CD14-positive monocyte (primary cell): ENCODE measurements around the gene MYOZ2. TPM values are rescaled to one million over a fixed set of nuclear protein-coding genes. Genes with fewer than 3 reads are reported as not detected.

Experiments
- DNase-seq, 3 donors: peaks; one replicate each; pipeline ENCODE4 v3.0.0-alpha.2; 2011 to 2022
- H2AFZ ChIP-seq: 2 replicates; pipeline ENCODE4 v1.6.0; 2012; ENCODE audit warnings: mild to moderate bottlenecking, low read depth, low read length, inconsistent platforms; ENCODE audit not compliant: insufficient read depth, poor library complexity, severe bottlenecking
- H3K27ac ChIP-seq, 2 donors: 1 replicate in 1 of 2; 2 replicates in 1 of 2; pipeline ENCODE4 v1.5.1; 2012 to 2013; ENCODE audit warnings: low read length in 2 of 2, control low read depth in 1 of 2, inconsistent platforms in 1 of 2, low read depth in 1 of 2, mild to moderate bottlenecking in 1 of 2
- H3K27me3 ChIP-seq, 2 donors: one replicate each; pipeline versions ENCODE4 v1.6.0 to v1.6.1; 2011 to 2013; ENCODE audit warnings: low read length in 2 of 2; ENCODE audit not compliant: control insufficient read depth in 2 of 2, insufficient read depth in 2 of 2
- H3K36me3 ChIP-seq, 2 donors: replicated peaks in 1 of 2; 1 replicate in 1 of 2; 2 replicates in 1 of 2; pipeline versions ENCODE4 v1.5.1 to v1.6.1; 2012 to 2013; ENCODE audit warnings: low read length in 2 of 2, control low read depth in 1 of 2, inconsistent platforms in 1 of 2, mild to moderate bottlenecking in 1 of 2; ENCODE audit not compliant: insufficient read depth in 2 of 2, control insufficient read depth in 1 of 2
- H3K4me1 ChIP-seq, 2 donors: 1 replicate in 1 of 2; 2 replicates in 1 of 2; pipeline versions ENCODE4 v1.5.1 to v1.6.1; 2012 to 2013; ENCODE audit warnings: low read length in 2 of 2, control low read depth in 1 of 2, inconsistent platforms in 1 of 2, mild to moderate bottlenecking in 1 of 2, moderate library complexity in 1 of 2; ENCODE audit not compliant: insufficient read depth in 2 of 2, control insufficient read depth in 1 of 2
- H3K4me2 ChIP-seq: replicated peaks from 2 replicates; pipeline ENCODE3; 2012; ENCODE audit warnings: low read length, moderate library complexity, mild to moderate bottlenecking; ENCODE audit not compliant: poor library complexity, severe bottlenecking; ENCODE audit errors: extremely low read depth
- H3K4me3 ChIP-seq, 3 experiments: fragments of 200-600 bp in 1 of 3; sonication (generic) in 1 of 3; replicated peaks in 1 of 3; 1 replicate in 2 of 3; 2 replicates in 1 of 3; pipeline ENCODE4 v1.5.1; 2011 to 2013; ENCODE audit warnings: low read length in 3 of 3, mild to moderate bottlenecking in 3 of 3, control low read depth in 2 of 3, low read depth in 2 of 3, inconsistent platforms in 1 of 3, moderate library complexity in 1 of 3
- H3K79me2 ChIP-seq: 2 replicates; pipeline ENCODE4 v1.6.0; 2012; ENCODE audit warnings: mild to moderate bottlenecking, control low read depth, inconsistent platforms, low read length, moderate library complexity; ENCODE audit not compliant: insufficient read depth
- H3K9ac ChIP-seq: 2 replicates; pipeline ENCODE4 v1.6.0; 2017; ENCODE audit warnings: low read length, mild to moderate bottlenecking; ENCODE audit not compliant: insufficient read depth, poor library complexity, severe bottlenecking
- H3K9me3 ChIP-seq, 2 donors: replicated peaks in 1 of 2; 1 replicate in 1 of 2; 2 replicates in 1 of 2; pipeline versions ENCODE4 v1.5.1 to v1.6.1; 2012 to 2013; ENCODE audit warnings: low read length in 2 of 2, control low read depth in 1 of 2; ENCODE audit not compliant: control insufficient read depth in 1 of 2, insufficient read depth in 1 of 2
- H4K20me1 ChIP-seq: 2 replicates; pipeline ENCODE4 v1.6.0; 2012; ENCODE audit warnings: mild to moderate bottlenecking, low read length, control low read depth, moderate library complexity; ENCODE audit not compliant: insufficient read depth
- H3K27ac Mint-ChIP-seq, 7 donors: one replicate each; pipeline ENCODE4 v1.8.0; 2020; ENCODE audit warnings: mild to moderate bottlenecking in 7 of 7, mixed read lengths in 7 of 7, moderate library complexity in 6 of 7, inconsistent platforms in 2 of 7
- H3K27me3 Mint-ChIP-seq, 3 donors: one replicate each; pipeline ENCODE4 v1.8.0; 2021 to 2022; ENCODE audit warnings: low read depth in 3 of 3, mild to moderate bottlenecking in 3 of 3, mixed read lengths in 3 of 3, moderate library complexity in 3 of 3, inconsistent platforms in 1 of 3
- H3K36me3 Mint-ChIP-seq, 2 donors: one replicate each; pipeline ENCODE4 v1.8.0; 2020; ENCODE audit warnings: mixed read lengths in 2 of 2, inconsistent platforms in 1 of 2, mild to moderate bottlenecking in 1 of 2
- H3K4me1 Mint-ChIP-seq: one replicate; pipeline ENCODE4 v1.8.0; 2020; ENCODE audit warnings: mild to moderate bottlenecking, mixed read lengths
- H3K4me3 Mint-ChIP-seq, 2 donors: one replicate each; pipeline ENCODE4 v1.8.0; 2020; ENCODE audit warnings: mild to moderate bottlenecking in 2 of 2, mixed read lengths in 2 of 2, moderate library complexity in 1 of 2
- H3K9me3 Mint-ChIP-seq, 7 donors: one replicate each; pipeline ENCODE4 v1.8.0; 2020 to 2022; ENCODE audit warnings: mixed read lengths in 7 of 7, mild to moderate bottlenecking in 6 of 7, moderate library complexity in 6 of 7, inconsistent platforms in 2 of 7
- WGBS: methylation state at CpG from one replicate; pipeline ENCODE4 v1.1.5; 2013; ENCODE audit warnings: missing lambda C conversion rate; ENCODE audit not compliant: insufficient coverage; 5-methylcytosine and 5-hydroxymethylcytosine counted together
- intact Hi-C, 2 donors: fragments of 100-400 bp; cut with micrococcal nuclease; formaldehyde crosslinking; loops; one replicate each; pipeline versions ENCODE4 v1.15.0 to v1.15.1; 2023
- polyA plus RNA-seq, 3 donors: library from polyadenylated mRNA; depleted of rRNA in 1 of 3; unstranded in 2 of 3; stranded (reverse) in 1 of 3; fragments of 300-500 nt in 2 of 3; fragments of >200 nt in 1 of 3; fragmentation: Illumina TruSeq in 2 of 3; gene quantifications; 1 replicate in 2 of 3; 2 replicates in 1 of 3; pipeline ENCODE4 v1.2.3, GENCODE V29; 2012 to 2021
- TF ChIP-seq, protein P1 (sequence below): fragments of 200-600 bp; IDR thresholded peaks from one replicate; pipeline ENCODE4 v1.8.0; 2022; ENCODE audit warnings: antibody characterized with exemption, mild to moderate bottlenecking

The MYOZ2 gene
- polyA plus RNA-seq, 3 donors, result not detected

DNA sequence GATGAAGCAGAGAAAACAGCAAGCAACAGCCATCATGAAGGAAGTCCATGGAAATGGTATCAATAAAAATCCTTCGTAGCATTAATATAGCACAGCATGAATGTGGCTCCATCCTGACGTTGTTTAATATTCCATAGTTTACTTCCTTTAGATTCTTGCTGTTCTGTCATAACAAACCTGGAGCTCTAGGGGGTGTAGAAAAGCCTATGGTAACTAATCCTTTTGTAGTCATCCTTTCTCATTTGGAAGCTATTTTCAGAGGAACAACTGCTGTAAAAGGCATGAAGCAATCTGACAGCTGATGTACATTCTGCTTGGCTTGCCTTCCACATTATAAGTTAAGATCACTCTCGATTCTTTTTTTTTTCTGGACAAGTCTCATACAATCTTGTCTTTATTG, 914 bp downstream of the MYOZ2 start:
- TF ChIP-seq, protein P1, sequence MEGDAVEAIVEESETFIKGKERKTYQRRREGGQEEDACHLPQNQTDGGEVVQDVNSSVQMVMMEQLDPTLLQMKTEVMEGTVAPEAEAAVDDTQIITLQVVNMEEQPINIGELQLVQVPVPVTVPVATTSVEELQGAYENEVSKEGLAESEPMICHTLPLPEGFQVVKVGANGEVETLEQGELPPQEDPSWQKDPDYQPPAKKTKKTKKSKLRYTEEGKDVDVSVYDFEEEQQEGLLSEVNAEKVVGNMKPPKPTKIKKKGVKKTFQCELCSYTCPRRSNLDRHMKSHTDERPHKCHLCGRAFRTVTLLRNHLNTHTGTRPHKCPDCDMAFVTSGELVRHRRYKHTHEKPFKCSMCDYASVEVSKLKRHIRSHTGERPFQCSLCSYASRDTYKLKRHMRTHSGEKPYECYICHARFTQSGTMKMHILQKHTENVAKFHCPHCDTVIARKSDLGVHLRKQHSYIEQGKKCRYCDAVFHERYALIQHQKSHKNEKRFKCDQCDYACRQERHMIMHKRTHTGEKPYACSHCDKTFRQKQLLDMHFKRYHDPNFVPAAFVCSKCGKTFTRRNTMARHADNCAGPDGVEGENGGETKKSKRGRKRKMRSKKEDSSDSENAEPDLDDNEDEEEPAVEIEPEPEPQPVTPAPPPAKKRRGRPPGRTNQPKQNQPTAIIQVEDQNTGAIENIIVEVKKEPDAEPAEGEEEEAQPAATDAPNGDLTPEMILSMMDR, result no peak
- Histone ChIP-seq H3K27ac (no peak overlapping the region), H4K20me1 (no peaks in the 10 kb centered on the region), H3K79me2 (no peaks in the 10 kb centered on the region), H3K4me1 (peaks cover 4 to 7% of the 10 kb centered on the region in 2 donors), H3K9me3 (no peaks in the 10 kb centered on the region), H3K9ac (no peak overlapping the region), H3K4me3 (no peak overlapping the region), H2AFZ (no peak overlapping the region), H3K27me3 (no peaks in the 10 kb centered on the region), H3K4me2 (no peak overlapping the region), H3K36me3 (no peaks in the 10 kb centered on the region)
- WGBS, result no CpG with 5 or more reads among the region's 3 CpGs
- H3K27ac Mint-ChIP-seq, result no peak overlapping the region
- no peak for DNase-seq
- no peaks in the 10 kb centered on the region for H3K36me3 Mint-ChIP-seq
- H3K4me3 Mint-ChIP-seq, result no peak overlapping the region
- H3K4me1 Mint-ChIP-seq, result peaks cover 7% of the 10 kb centered on the region
- H3K9me3 Mint-ChIP-seq, result no peaks in the 10 kb centered on the region
- intact Hi-C loops, result no loop called here
- H3K27me3 Mint-ChIP-seq, result no peaks in the 10 kb centered on the region

DNA sequence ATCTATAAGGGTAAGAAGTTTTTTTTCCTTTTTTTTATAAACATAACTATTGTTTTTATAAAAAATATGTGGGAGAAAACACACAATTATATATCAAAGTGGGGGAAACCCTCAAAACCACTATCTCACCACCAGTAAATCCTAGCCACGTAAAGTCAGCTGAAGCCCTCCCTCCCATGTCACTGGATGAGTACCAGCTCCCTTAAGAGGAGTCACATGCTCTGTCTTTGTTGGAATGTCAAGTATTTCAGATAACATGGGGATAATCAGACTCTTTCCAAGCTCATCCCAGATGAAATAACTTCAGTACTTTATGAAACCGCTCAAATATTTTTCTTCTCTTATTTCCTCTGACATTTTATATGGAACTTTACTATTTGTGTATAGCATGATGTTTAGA, 2.4 kb downstream of the MYOZ2 start:
- Histone ChIP-seq H3K27ac (no peak overlapping the region), H4K20me1 (no peaks in the 10 kb centered on the region), H3K4me1 (peaks cover 4 to 7% of the 10 kb centered on the region in 2 donors), H3K9me3 (no peaks in the 10 kb centered on the region), H3K36me3 (no peaks in the 10 kb centered on the region), H2AFZ (no peak overlapping the region), H3K27me3 (no peaks in the 10 kb centered on the region), H3K9ac (no peak overlapping the region), H3K4me2 (no peak overlapping the region), H3K4me3 (no peak overlapping the region), H3K79me2 (no peaks in the 10 kb centered on the region)
- Mint-ChIP-seq H3K4me3 (no peak overlapping the region), H3K9me3 (no peaks in the 10 kb centered on the region), H3K27me3 (no peaks in the 10 kb centered on the region), H3K36me3 (no peaks in the 10 kb centered on the region), H3K4me1 (peaks cover 7% of the 10 kb centered on the region), H3K27ac (no peak overlapping the region)
- intact Hi-C loops, result no loop called here
- no CpG with 5 or more reads among the region's 2 CpGs for WGBS
- TF ChIP-seq, protein P1, result no peak
- DNase-seq, result no peak
